Liver (tissue), 9 donors: ENCODE data around the gene CAPRIN1. TPM values are rescaled to one million over a fixed set of nuclear protein-coding genes. Genes with fewer than 3 reads are reported as not detected.

Source experiments
- DNase-seq: peaks from one replicate; pipeline ENCODE4 v3.0.0-alpha.2; 2017; ENCODE audit warnings: low spot score
- H3K27ac ChIP-seq, 2 donors: one replicate each; pipeline ENCODE4 v1.7.0; 2013; ENCODE audit warnings: inconsistent platforms in 2 of 2, low read length in 2 of 2, control low read depth in 1 of 2, low read depth in 1 of 2, mild to moderate bottlenecking in 1 of 2
- H3K27me3 ChIP-seq, 4 donors: one replicate each; pipeline versions ENCODE4 v1.6.1 to v1.7.0; 2013; ENCODE audit warnings: low read length in 3 of 4, inconsistent platforms in 1 of 4, mild to moderate bottlenecking in 1 of 4, moderate library complexity in 1 of 4; ENCODE audit not compliant: control insufficient read depth in 4 of 4, insufficient read depth in 4 of 4
- H3K36me3 ChIP-seq, 4 donors: one replicate each; pipeline versions ENCODE4 v1.6.1 to v1.7.0; 2013; ENCODE audit warnings: low read length in 3 of 4, mild to moderate bottlenecking in 3 of 4, low read depth in 1 of 4, moderate library complexity in 1 of 4; ENCODE audit not compliant: control insufficient read depth in 4 of 4, insufficient read depth in 3 of 4
- H3K4me1 ChIP-seq, 4 donors: one replicate each; pipeline versions ENCODE4 v1.6.1 to v1.7.0; 2013; ENCODE audit warnings: low read length in 3 of 4, mild to moderate bottlenecking in 3 of 4, moderate library complexity in 1 of 4; ENCODE audit not compliant: control insufficient read depth in 4 of 4, insufficient read depth in 4 of 4
- H3K4me3 ChIP-seq, 3 donors: one replicate each; pipeline versions ENCODE4 v1.6.1 to v1.7.0; 2013; ENCODE audit warnings: low read length in 3 of 3, control low read depth in 1 of 3, low read depth in 1 of 3, mild to moderate bottlenecking in 1 of 3
- H3K9ac ChIP-seq, 2 donors: one replicate each; pipeline ENCODE4 v1.7.0; 2013; ENCODE audit warnings: low read length in 2 of 2, mild to moderate bottlenecking in 2 of 2, moderate library complexity in 2 of 2, control low read depth in 1 of 2, low read depth in 1 of 2
- H3K9me3 ChIP-seq, 4 donors: one replicate each; pipeline versions ENCODE4 v1.6.1 to v1.7.0; 2013; ENCODE audit warnings: low read length in 3 of 4; ENCODE audit not compliant: control insufficient read depth in 4 of 4
- CTCF ChIP-seq: fragments of 150-350 bp; IDR thresholded peaks from 2 replicates; pipeline ENCODE4 v1.5.1; 2017; ENCODE audit warnings: improper control_type of control experiment, low read depth, low read length; ENCODE audit not compliant: missing input control
- EGR1 ChIP-seq, 2 donors: IDR thresholded peaks; 2 replicates each; pipeline ENCODE4 v1.6.1; 2016 to 2018; ENCODE audit warnings: antibody characterized with exemption in 2 of 2, low read depth in 2 of 2
- FOXA1 ChIP-seq: IDR thresholded peaks from 2 replicates; pipeline ENCODE4 v1.6.1; 2016; ENCODE audit warnings: antibody characterized with exemption
- HNF4G ChIP-seq: IDR thresholded peaks from 2 replicates; pipeline ENCODE4 v1.6.1; 2016; ENCODE audit warnings: antibody characterized with exemption
- NR2F2 ChIP-seq: IDR thresholded peaks from 2 replicates; pipeline ENCODE4 v1.6.1; 2016; ENCODE audit warnings: antibody characterized with exemption
- RAD21 ChIP-seq, 2 donors: IDR thresholded peaks; 2 replicates each; pipeline ENCODE4 v1.6.1; 2016; ENCODE audit warnings: antibody characterized with exemption in 2 of 2, mild to moderate bottlenecking in 2 of 2
- RXRA ChIP-seq, 2 donors: IDR thresholded peaks; 2 replicates each; pipeline ENCODE4 v1.6.1; 2017 to 2018; ENCODE audit warnings: antibody characterized with exemption in 2 of 2, mild to moderate bottlenecking in 1 of 2
- SP1 ChIP-seq: IDR thresholded peaks from 2 replicates; pipeline ENCODE4 v1.6.1; 2018; ENCODE audit warnings: antibody characterized with exemption, mild to moderate bottlenecking
- YY1 ChIP-seq: IDR thresholded peaks from 2 replicates; pipeline ENCODE4 v1.6.1; 2016; ENCODE audit warnings: antibody characterized with exemption, mild to moderate bottlenecking
- WGBS: extraction: QIAGEN DNeasy Blood & Tissue Kit; methylation state at CpG from one replicate; pipeline ENCODE4 v1.1.7; 2013; 5-methylcytosine and 5-hydroxymethylcytosine counted together
- polyA plus RNA-seq, 2 donors: library from polyadenylated mRNA; stranded (reverse) in 1 of 2; unstranded in 1 of 2; fragments of 200-250 nt in 1 of 2; fragments of >200 nt in 1 of 2; fragmentation: Nextera tagmentation in 1 of 2; extraction: Ambion mirVana in 1 of 2; gene quantifications; one replicate each; pipeline versions ENCODE4 v1.2.1 to v1.2.3, GENCODE V29; 2013 to 2015
- total RNA-seq, 2 donors: library from RNA; depleted of rRNA; stranded (reverse); fragments of >200 nt; gene quantifications; one replicate each; pipeline ENCODE4 v1.2.3, GENCODE V29; 2014
- TF ChIP-seq, protein P1 (sequence below): IDR thresholded peaks from 2 replicates; pipeline ENCODE4 v1.6.1; 2016; ENCODE audit warnings: antibody characterized with exemption, mild to moderate bottlenecking
- TF ChIP-seq, protein P2 (sequence below): IDR thresholded peaks from 2 replicates; pipeline ENCODE4 v1.6.1; 2016; ENCODE audit warnings: antibody characterized with exemption
- TF ChIP-seq, protein P3 (sequence below): IDR thresholded peaks from 2 replicates; pipeline ENCODE4 v1.6.1; 2016; ENCODE audit warnings: antibody characterized with exemption
- donor health status: healthy.
- donor health status: healthy.
- donor health status: healthy.
- donor health status: healthy.
- donor health status: healthy.

CAPRIN1 gene
- total and polyA plus RNA-seq, 4 donors, result 19.5 to 112 (median 56.5) TPM

- TF ChIP-seq, protein P1, sequence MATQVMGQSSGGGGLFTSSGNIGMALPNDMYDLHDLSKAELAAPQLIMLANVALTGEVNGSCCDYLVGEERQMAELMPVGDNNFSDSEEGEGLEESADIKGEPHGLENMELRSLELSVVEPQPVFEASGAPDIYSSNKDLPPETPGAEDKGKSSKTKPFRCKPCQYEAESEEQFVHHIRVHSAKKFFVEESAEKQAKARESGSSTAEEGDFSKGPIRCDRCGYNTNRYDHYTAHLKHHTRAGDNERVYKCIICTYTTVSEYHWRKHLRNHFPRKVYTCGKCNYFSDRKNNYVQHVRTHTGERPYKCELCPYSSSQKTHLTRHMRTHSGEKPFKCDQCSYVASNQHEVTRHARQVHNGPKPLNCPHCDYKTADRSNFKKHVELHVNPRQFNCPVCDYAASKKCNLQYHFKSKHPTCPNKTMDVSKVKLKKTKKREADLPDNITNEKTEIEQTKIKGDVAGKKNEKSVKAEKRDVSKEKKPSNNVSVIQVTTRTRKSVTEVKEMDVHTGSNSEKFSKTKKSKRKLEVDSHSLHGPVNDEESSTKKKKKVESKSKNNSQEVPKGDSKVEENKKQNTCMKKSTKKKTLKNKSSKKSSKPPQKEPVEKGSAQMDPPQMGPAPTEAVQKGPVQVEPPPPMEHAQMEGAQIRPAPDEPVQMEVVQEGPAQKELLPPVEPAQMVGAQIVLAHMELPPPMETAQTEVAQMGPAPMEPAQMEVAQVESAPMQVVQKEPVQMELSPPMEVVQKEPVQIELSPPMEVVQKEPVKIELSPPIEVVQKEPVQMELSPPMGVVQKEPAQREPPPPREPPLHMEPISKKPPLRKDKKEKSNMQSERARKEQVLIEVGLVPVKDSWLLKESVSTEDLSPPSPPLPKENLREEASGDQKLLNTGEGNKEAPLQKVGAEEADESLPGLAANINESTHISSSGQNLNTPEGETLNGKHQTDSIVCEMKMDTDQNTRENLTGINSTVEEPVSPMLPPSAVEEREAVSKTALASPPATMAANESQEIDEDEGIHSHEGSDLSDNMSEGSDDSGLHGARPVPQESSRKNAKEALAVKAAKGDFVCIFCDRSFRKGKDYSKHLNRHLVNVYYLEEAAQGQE, result no peak
Observed at GRCh38 chr11:34146866-34147265, 95.3 kb downstream of the CAPRIN1 start (continued).

DNA sequence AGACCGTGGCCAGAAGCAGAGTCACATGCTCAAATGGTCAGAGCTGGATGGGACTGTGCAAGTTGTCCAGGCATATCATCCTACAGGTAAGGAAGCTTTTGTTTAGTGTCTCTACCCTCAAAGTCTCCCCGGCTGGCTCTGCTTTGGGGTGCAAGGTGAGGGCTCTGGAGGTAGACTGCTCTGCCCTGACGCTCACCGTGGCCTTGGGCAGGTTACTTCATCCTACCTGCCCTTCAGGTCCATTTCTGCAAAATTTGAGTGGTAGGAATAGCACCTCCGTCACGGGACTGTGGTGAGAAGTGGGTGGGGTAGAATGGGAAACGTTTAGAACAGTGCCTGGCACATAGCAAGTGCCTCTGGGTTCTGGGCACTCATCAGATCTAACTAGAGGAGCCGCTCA, 96.0 kb downstream of the CAPRIN1 start:
- 89% methylated on average over 8 of the region's 8 CpGs for WGBS
- Histone ChIP-seq H3K9me3 (no peaks in the 10 kb centered on the region), H3K27me3 (no peaks in the 10 kb centered on the region), H3K4me1 (no peaks in the 10 kb centered on the region), H3K9ac (no peak overlapping the region), H3K4me3 (no peak overlapping the region), H3K36me3 (peaks cover 4 to 80% (median 50%) of the 10 kb centered on the region in 4 donors), H3K27ac (no peak overlapping the region)
- no peak for DNase-seq
- no peak for TF ChIP-seq NR2F2
- TF ChIP-seq FOXA1, result no peak
- TF ChIP-seq EGR1 (IDR thresholded peaks at IDR 0.05; ENCODE audit: low read depth in 2 of 2), result no peak
- TF ChIP-seq YY1, result no peak
- TF ChIP-seq, protein P2, sequence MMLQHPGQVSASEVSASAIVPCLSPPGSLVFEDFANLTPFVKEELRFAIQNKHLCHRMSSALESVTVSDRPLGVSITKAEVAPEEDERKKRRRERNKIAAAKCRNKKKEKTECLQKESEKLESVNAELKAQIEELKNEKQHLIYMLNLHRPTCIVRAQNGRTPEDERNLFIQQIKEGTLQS, result no peak
- TF ChIP-seq, protein P3, sequence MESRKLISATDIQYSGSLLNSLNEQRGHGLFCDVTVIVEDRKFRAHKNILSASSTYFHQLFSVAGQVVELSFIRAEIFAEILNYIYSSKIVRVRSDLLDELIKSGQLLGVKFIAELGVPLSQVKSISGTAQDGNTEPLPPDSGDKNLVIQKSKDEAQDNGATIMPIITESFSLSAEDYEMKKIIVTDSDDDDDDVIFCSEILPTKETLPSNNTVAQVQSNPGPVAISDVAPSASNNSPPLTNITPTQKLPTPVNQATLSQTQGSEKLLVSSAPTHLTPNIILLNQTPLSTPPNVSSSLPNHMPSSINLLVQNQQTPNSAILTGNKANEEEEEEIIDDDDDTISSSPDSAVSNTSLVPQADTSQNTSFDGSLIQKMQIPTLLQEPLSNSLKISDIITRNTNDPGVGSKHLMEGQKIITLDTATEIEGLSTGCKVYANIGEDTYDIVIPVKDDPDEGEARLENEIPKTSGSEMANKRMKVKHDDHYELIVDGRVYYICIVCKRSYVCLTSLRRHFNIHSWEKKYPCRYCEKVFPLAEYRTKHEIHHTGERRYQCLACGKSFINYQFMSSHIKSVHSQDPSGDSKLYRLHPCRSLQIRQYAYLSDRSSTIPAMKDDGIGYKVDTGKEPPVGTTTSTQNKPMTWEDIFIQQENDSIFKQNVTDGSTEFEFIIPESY, result no peak
- no peak for TF ChIP-seq HNF4G
- no peak for TF ChIP-seq CTCF
- TF ChIP-seq RXRA (IDR thresholded peaks at IDR 0.05), result no peak
- TF ChIP-seq RAD21 (IDR thresholded peaks at IDR 0.05), result no peak

- no peak overlapping the region for H3K4me3 ChIP-seq
- DNase-seq, result no peak
- no peaks in the 10 kb centered on the region for H3K9me3 ChIP-seq
- WGBS, result 91% methylated on average over 16 of the region's 16 CpGs
- no peak for TF ChIP-seq SP1
- no peak for TF ChIP-seq FOXA1
- no peak for TF ChIP-seq YY1
- no peak for TF ChIP-seq NR2F2
- TF ChIP-seq, protein P2, result no peak
- H3K36me3 ChIP-seq, result peaks cover 3 to 80% (median 47%) of the 10 kb centered on the region in 4 donors
- H3K4me1 ChIP-seq, result no peaks in the 10 kb centered on the region
- H3K9ac ChIP-seq, result no peak overlapping the region
- no peak overlapping the region for H3K27ac ChIP-seq
- no peaks in the 10 kb centered on the region for H3K27me3 ChIP-seq
Observed at GRCh38 chr11:34148504-34149165, 97.1 kb downstream of the CAPRIN1 start.
